ENCODE results near the gene KANSL3.

KANSL3 gene

DNA sequence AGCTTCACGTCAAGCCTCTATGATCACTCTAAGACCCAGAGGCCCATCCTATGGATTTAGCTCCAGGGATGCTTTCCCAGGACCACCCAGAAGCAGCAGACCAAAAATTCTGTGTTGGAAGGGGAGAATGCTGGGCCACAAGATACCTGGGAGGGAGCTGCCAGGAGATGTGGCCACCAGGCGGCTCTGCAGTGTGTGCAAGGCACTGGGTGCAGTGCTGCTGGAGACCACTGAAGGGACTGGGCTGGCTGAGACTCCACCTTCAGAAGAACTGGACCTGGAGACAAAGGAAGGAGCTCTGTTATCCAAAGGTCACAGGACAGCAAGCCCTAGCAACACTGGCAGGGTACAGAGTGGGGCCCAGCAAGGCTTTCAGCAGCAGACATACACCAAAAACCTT lies 34.0 kb downstream of the KANSL3 start:
- no peak for DNase-seq (ENCODE audit: low spot score)

DNA sequence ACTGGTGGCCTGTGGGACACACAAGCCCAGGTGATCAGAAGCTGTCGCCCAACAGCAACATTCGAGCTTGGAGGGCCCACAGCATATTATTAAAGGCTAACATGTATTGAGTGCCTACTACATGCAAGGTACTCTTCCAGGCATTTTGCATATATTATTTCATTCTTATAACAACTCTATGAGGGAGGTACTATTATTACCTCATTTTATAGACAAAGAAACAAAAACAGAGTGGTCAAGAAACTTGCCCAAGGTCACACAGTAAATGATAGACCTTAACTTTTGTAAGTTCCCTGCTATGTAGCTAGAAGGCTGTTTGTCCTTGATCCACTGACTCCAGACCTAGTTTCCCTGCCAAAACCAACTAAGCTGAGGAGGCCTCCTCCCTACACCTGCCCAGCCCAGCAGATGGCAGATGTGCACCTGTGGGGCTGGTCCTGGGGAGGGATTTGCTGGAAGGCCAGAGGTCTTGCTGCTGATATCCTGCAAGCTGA lies 35.7 kb downstream of the KANSL3 start:
- DNase-seq (ENCODE audit: low spot score) = peak; percentile 14

DNA sequence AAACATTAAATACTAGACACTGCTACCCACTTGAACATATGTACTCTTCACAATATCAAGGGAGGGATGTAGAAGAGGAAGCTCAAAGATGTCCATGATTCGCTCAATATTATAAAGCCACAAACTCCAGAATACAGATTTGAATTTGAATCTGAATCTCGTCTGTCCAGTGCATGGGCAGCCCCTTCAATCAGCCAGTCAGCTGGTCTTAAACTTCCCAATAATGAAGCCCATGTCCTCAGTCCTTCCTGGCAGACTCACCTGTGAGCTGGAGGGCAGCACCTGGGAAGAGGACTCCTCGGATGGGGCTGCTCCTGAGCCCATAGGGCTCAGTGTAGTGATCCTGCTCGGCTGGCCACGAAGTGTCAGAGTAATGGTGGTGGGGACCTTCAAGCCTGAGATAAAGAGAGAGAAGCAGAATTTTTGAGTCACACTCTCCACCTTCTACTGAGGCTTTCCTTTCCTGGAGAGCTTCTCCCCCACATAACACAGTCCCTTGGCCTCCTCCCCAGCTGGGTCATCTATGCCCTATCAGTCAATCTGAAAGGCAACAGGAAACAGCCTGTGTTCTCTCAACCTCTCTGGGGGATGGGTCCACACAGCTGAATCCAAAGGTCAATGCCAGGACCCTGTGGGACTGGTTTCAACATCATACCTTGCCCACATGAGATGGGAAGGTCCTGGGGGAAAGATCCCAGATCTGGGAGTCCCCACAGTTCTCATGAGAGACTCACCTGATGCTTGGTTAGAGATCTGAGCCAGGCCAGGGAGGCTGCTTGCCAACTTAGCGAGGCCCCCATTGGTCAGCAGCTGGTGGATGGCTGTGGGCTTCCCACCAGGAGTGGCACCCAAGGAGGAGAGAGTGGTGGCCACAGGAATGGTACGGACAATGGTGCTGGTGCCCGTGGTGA lies 36.5 kb downstream of the KANSL3 start:
- DNase-seq (ENCODE audit: low spot score) = no peak

DNA sequence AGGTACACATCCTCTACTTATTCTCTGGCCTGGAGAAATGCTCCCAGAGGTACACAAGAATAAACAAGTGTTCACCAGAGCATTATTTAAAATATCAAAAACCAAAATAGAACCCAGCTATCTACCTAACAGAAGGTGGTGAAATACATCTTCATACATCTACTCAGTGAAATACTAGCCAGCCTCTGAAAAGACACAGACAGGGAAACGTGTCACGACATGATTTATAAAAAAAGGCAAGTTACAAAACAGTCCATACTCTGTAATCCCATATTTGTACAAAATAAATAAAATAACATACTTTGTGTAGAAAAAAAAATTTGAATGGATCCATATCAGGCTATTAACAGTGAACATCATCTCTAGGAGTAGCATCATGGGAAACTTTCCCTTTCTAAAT lies 38.2 kb downstream of the KANSL3 start:
- DNase-seq (ENCODE audit: low spot score) = no peak

DNA sequence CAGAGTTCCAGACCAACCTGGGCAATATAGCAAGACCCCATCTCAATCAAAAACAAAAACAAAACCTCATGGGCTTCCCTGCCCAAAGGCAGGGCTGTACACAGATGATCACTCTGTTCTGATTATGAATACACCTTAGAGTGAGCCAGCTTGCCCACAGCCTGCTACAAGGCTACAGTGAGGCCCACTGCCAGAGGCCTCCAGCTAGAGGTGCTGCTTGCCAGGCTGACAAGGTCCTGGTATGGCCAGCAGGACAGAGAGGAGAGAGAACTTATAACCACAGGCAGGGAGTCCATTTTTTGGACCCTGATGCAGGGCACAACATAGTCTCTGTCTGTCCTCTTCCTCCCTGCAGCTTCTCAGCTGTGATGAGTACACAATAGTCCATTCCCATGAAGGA lies 41.5 kb downstream of the KANSL3 start:
- DNase-seq (ENCODE audit: low spot score) = no peak

DNA sequence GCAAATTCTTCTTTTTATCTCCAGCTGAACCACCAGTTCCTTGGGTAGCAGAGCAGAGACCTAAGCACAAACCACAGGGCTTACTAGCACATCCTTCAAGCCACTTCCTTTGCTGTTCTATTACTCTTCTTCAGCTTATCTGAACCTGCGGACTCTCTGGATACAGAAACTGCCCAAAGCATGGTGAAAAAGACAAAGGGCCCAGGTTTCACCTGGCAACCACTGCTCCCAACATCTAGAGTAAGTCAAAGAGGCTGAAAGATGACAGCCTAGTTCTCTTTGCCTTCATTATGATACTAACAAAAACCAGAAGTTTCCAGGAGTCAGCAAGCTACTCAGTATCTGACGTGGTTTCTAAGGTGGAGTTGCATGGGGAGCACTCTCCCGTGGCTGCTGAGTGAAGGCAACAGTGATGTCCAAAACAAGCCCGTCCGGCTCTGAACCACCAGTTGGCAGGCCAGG lies 43.4 kb downstream of the KANSL3 start:
- no peak for DNase-seq (ENCODE audit: low spot score)

DNA sequence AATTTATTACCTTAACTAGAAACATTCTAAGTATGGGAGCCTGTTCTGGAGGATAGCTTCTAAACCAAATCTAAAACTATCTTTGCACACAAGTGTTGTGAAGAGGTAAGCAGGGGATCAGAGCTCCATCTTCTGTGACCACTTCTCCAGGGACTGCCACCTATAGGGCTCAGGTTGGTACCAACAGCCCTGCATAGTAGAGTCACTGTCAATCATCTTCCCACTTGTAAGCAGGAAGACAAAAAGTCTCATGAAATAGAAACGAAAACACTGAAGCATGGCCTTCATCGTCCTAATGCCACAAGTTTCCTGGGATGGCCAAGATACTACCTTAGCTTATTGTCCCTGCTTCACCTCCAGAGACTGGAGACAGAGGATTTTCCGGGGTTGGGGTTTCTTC lies 43.8 kb downstream of the KANSL3 start:
- no peak for DNase-seq (ENCODE audit: low spot score)

DNA sequence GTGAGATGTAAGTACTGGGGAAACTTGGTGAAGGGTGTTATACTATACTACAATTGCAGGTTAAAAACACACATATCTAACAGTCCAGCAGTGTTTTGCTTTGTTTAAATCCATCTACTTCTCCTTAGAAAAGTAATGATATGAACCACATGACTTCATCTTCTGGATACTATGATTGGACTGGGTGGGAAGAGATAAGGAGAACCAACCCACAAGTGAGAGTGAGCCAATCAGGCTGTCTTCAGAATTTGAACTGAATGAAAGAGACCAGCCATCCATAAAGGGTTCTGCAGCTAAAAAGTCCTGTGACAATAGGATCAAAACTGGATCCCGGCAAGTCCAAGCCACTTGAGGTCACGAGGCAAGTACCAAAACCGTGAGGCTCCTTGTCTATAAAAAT lies 46.6 kb downstream of the KANSL3 start:
- DNase-seq (ENCODE audit: low spot score) = no peak

DNA sequence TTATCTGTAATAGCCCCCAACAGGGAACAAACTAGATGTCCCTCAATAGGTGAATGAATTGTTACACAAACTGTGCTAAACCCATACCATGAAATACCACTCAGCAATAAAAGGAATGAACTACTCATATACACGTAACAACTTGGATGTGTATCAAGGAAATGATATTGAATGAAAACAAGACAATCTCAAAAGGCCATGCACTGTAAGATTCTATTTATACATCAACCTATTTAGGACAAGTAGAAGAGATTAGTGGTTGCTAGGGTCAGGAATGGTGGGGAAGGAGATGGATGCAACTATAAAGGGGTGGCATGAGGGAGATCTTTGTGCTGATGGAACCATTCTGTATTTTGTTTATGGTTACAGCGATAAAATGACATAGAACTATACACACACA lies 47.1 kb downstream of the KANSL3 start:
- DNase-seq (ENCODE audit: low spot score) = no peak

DNA sequence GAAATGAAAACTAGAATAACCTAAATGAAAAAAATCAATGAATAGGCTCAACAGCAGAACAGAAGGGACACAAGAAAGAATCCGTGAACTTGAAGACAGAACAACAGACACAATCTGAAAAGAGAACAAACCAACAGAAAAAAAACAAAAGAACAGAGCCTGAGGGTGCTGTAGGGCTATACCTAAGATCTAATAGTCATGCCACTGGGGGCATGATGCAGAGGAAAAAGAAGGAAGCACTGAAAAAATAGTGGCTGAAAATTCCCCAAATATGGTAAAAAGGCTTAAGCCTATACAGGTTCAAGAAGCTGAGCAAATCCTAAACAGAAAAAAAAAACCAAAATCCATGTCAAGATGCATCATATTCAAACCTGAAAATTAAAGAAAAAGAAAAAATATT lies 50.3 kb downstream of the KANSL3 start:
- DNase-seq (ENCODE audit: low spot score) = no peak

DNA sequence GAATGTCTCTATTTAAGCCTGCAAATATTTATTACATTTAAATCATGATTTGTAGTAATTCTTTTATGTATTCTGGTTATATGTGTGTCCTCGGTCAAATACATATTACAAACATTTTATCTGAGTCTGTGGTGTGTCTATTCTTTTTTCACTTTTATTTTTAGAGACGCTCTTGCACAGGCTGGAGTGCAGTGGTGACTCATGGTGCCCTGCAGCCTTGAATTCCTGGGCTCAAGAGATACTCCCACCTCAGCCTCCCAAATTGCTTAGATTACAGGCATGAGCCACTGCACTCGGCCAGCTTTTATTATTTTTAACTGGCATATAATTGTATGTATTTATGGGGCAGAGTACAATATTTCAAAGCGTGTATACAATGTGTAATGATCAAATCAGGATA lies 54.1 kb downstream of the KANSL3 start:
- DNase-seq (ENCODE audit: low spot score) = peak; percentile 8

DNA sequence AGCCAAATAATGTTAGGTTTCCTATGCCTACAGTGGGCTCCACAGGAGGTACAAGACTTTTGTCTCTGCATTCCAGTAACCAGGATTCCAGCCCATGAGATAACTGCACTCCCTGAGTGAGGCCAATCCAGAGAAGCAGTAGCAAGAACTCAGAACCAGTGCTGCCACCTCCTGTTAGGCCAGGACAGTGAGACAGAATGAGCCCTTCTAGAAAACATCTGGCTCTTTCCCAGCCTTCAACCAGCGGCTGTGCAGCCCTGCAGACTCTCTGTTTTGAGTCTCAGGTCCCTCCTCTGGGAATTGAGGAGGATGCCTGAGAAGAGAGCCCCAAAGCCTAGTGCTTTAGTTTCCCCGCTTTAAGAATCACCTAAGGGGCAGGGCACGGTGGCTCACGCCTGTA lies 57.3 kb downstream of the KANSL3 start:
- DNase-seq (ENCODE audit: low spot score) = no peak

DNA sequence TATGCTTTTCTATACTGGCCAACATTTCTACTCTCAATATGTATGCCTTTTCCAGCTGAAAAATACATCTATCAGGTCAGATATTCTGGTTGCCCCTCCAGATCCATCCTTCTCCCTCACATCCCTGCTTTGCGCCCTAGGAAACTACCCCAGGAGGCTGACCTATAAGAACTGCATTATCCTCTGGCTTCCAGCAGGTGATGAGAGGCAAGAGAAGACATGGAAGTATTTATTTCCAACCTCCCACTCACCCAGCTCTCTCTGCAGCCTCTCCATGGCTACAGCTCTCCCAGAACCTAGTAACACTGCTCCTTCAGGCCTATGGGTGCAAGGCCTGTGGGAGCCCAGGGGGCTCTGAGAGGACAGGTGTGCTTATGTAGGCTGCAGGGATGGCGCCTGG lies 58.7 kb downstream of the KANSL3 start:
- DNase-seq (ENCODE audit: low spot score) = no peak

DNA sequence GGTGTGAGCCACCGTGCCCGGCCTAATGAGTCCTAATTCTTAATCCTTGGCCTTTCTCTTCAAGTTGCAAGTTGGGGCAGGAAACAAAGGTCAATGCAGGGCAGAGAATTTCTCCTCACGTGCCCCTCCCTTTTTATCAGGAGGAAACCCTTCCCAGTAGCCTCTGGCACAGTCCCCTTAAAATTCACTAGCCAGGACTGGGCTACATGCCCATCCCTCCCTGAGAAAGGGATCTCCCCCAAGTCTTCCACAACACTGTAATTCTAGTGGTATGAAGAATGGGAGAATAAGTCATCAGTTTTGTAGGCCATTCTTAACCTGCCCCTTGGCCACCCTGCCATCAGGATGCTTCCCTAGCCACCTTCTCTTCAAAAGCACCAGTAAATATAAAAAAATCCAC lies 59.4 kb downstream of the KANSL3 start:
- DNase-seq (ENCODE audit: low spot score) = no peak

DNA sequence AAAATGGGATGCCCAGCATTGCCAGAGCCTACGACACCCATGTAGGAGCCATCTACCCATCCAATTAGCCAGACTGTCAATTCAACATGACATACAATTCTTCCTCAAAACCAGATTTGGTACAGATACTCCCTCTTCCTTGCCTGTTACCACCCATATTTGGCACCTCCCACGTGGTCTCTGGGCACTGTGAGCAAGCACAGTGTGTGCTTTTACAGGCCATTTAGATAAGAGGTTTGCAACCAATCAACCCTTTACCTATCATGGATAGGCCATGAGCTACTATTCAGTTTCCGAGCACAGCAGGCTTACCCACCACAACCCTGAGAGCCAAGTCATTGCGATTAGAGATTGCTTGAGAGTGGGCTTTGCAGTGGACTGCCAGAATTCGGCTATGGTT lies 60.6 kb downstream of the KANSL3 start:
- DNase-seq (ENCODE audit: low spot score) = no peak

DNA sequence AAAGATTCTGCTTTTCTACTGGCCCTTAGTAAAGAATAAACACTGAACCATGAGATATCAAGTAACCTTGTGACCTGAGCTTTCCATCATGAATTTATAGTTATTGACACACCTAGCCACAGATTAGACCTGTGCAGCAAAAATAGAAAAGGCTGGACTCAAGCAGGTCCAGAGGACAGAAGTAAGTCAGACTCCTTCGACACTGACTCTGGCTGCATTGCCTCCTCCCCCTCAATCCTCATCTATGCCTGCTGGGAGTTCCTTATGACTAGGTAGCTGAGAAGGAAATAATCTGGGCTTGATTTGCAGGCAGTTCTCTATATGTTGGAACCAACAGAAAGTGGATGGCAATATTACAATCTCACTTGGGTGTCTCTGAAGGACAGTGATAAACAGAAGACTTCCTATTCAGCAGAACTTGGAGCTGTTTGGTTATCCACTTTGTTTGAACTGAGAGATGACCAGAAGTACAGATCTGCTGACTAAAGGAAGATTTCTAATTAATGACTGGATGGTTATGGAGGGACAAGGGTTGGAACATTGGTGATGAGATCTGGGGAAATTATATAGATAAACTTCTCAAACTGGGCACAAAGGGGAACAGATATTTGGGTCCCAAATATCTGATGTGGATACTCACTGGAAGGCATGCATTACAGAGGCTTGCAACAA lies 62.2 kb downstream of the KANSL3 start:
- DNase-seq (ENCODE audit: low spot score) = no peak

DNA sequence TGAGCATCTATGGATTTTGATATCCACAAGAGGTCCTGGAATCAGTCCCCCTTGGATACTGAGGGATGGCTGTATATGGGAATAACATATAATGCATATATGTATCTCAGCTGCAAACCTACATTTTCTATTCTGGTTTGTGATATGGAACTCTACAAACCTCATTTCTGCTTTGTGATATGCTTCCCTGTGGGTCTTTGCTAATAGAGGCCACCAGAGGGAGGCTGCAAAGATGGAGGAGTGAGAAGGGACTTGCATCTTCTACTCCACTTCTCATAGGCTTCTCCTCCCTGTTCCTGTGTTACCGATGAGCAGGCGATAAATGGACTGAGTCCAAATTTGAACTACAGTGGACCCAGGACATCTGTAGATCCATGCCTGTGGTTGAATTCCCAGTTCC lies 63.7 kb downstream of the KANSL3 start:
- no peak for DNase-seq (ENCODE audit: low spot score)

DNA sequence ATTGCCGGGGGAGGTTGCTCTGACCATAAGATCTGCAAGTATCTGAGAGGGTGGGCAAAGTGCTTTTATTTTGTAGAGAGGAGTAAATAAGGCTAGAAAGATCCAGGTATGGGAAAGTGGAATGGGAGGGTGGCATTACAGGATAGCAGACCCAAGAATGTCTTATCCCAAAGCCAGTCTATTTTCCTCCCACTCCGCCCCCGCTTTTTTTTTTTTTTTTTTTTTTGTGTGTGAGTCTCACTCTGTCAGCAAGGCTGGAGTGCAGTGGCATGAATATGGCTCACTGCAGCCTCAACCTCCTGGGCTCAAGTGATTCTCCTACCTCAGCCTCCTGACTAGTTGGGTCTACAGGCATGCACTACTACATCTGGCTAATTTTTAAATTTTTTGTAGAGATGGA lies 70.0 kb downstream of the KANSL3 start:
- DNase-seq (ENCODE audit: low spot score) = no peak

DNA sequence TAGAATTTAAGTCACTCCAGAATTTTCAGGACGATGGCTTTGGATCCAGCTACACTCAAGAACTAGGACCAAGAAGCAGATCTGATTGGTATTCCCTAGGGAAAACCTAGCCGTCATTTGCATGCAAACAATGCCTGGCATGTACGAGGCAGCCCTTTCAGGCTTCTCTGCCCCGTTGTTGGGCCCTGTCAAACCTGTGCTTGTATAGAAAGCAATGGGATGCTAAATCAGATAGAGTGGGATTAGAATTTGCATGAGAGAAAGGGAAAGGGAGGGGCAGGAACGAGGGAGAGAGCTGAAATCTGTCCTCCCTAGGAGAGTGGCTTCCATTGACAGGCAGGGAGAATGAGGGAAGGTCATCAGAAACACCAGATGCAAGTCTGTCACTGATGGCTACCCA lies 73.0 kb downstream of the KANSL3 start:
- no peak for DNase-seq (ENCODE audit: low spot score)

DNA sequence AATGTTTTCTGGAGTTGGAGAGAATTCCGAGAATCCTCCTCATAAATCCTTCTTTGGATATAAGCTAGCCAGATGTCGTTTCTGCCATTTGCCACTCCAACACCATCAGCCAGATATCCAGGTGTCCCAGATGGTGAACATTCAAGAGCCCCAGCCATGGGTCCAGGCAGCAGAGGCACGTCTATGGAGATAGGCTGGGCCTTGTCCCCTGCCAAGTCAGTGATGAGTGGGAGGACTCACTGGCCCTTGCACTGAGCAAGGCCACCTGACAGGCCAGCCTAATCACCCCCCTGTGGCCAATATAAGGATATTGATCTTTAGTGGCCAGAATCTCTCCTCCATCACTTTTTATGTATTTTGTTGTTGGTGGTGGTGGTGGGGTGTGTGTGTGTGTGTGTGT lies 73.5 kb downstream of the KANSL3 start:
- no peak for DNase-seq (ENCODE audit: low spot score)

DNA sequence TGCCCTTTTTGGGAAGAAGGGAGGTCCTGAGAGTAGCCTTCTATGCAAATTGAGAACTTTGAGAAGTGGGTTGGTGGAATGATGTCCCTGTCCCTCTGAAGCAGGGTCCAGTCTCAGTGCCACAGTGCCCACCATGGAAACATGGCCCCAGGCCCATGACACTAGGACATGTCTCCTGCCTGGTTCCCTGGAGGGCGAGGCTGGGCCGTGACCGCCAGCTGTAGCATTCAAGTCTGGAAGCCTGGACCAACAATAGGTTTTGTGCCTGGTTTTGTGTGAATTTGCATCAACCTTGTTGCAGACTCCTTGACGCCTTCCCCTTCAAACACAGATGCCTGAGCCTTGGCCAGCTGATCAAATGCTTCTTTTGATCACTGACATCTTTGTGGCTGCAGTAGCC lies 74.1 kb downstream of the KANSL3 start:
- DNase-seq (ENCODE audit: low spot score) = no peak

DNA sequence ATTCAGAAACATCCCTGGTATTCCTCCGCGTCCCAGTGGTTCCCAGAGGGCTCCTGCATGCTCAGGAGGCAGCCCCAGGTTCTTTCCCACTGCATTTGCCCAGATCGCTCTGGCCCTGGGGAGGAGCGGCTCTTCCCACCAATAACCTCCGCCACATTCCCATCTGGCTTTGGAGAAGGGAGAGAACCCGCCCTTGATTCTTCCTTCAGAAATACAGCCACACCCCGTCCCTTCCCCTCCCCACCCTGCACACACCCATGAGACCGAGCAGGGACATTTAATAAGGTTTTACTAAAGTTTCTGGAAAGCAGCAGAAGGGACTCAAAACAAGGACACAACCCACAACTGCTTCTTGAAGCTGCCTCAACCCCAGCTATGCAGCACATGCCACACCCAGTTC lies 79.6 kb downstream of the KANSL3 start:
- DNase-seq (ENCODE audit: low spot score) = no peak

DNA sequence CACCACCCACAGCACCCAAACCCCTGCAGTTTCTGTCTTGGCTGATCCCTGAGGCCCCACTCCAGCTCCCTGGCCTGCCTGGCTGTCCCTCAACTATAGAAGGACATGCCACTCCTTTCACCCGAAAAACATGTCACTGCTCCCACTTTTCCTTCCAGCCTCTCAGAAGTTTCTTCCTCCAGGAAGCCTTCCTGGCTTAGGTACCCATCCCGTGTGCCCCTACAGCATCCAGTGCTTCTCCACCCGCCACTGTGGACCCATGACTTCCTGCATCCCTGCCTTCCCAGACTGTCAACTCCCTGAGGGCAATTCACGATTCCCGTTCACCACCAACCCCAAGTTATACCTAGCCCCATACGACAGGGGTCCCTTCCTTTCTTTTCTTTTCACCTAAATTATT lies 80.1 kb downstream of the KANSL3 start:
- no peak for DNase-seq (ENCODE audit: low spot score)
